HepG2 (cell line): ENCODE data around the gene DELE1. TPM values are rescaled to one million over a fixed set of nuclear protein-coding genes. Genes with fewer than 3 reads are reported as not detected.

Experiments
- ATAC-seq: fragments of 200-7000 bp; cut with Tn5 transposase; 3 replicates; pipeline ENCODE4 v1.9.1; 2020; ENCODE audit warnings: mild to moderate bottlenecking, moderate library complexity
- BruUV-seq: library from RNA; stranded (reverse); fragments of 400-500 nt; replicated peaks from 2 replicates; lab custom pipeline; 2021; lab: Mats Ljungman, UMichigan
- CTCF ChIA-PET: fragments of 300-600 bp; formaldehyde crosslinking; extraction: SDS; loops from one replicate; lab custom pipeline; 2021; ENCODE audit warnings: low total read pairs, inconsistent platforms, low intra/inter-chr PET ratio; lab: Yijun Ruan, JAX
- POLR2A ChIA-PET: fragments of 350-600 bp; sonication (Branson Sonifier 250); formaldehyde crosslinking; loops from one replicate; lab custom pipeline; 2020; ENCODE audit warnings: antibody characterized with exemption, inconsistent platforms; lab: Yijun Ruan, JAX
- DNase-seq: peaks from one replicate; pipeline ENCODE4 v3.0.0-alpha.2; 2015; ENCODE audit warnings: low spot score
- FAIRE-seq: peaks from 3 replicates; lab custom pipeline; 2011; peaks lifted over from hg19 to GRCh38; lab: Jason Lieb, UNC
- H2AFZ ChIP-seq: one replicate; pipeline ENCODE4 v1.6.1; 2011; ENCODE audit warnings: low read length, inconsistent platforms
- H3K27ac ChIP-seq: fragments of 300-600 bp; 3 replicates; pipeline ENCODE4 v1.8.0; 2011; ENCODE audit warnings: mixed run types, mild to moderate bottlenecking, mixed read lengths, low read length, inconsistent platforms; ENCODE audit not compliant: insufficient read depth; ENCODE audit errors: extremely low read length
- H3K27me3 ChIP-seq, 2 experiments: fragments of 200-600 bp in 1 of 2; 2 replicates in 1 of 2; 3 replicates in 1 of 2; pipeline versions ENCODE4 v1.6.0 to v1.8.0; 2011; ENCODE audit warnings: low read length in 2 of 2, mild to moderate bottlenecking in 2 of 2, moderate library complexity in 2 of 2, inconsistent platforms in 1 of 2; ENCODE audit not compliant: insufficient read depth in 2 of 2, control insufficient read depth in 1 of 2
- H3K36me3 ChIP-seq, 2 experiments: fragments of 200-600 bp in 1 of 2; replicated peaks in 1 of 2; 2 replicates in 1 of 2; 3 replicates in 1 of 2; pipeline versions ENCODE4 v1.5.1 to v1.8.0; 2011; ENCODE audit warnings: low read length in 2 of 2, inconsistent platforms in 1 of 2; ENCODE audit not compliant: insufficient read depth in 2 of 2, control insufficient read depth in 1 of 2
- H3K4me1 ChIP-seq: 2 replicates; pipeline ENCODE4 v1.5.1; 2012; ENCODE audit warnings: low read length, inconsistent platforms; ENCODE audit not compliant: insufficient read depth
- H3K4me2 ChIP-seq: 2 replicates; pipeline ENCODE4 v1.6.0; 2011; ENCODE audit warnings: low read depth, low read length, inconsistent platforms
- H3K4me3 ChIP-seq, 3 experiments: fragments of 200-600 bp in 1 of 3; sonication (generic), shearing (Covaris generic) in 1 of 3; replicated peaks in 1 of 3; 2 replicates each; pipeline ENCODE4 v1.5.1; 2011 to 2016; ENCODE audit warnings: low read length in 3 of 3, inconsistent platforms in 2 of 3, low read depth in 2 of 3, mild to moderate bottlenecking in 2 of 3, control low read depth in 1 of 3, mixed read lengths in 1 of 3; ENCODE audit not compliant: insufficient read depth in 1 of 3
- H3K79me2 ChIP-seq: one replicate; pipeline ENCODE4 v1.6.1; 2011; ENCODE audit warnings: low read length, inconsistent platforms; ENCODE audit not compliant: insufficient read depth
- H3K9ac ChIP-seq: 2 replicates; pipeline ENCODE4 v1.6.0; 2011; ENCODE audit warnings: mild to moderate bottlenecking, low read depth, low read length, inconsistent platforms; ENCODE audit not compliant: insufficient read depth
- H3K9me3 ChIP-seq: 2 replicates; pipeline ENCODE4 v1.5.1; 2012; ENCODE audit warnings: mild to moderate bottlenecking, low read length
- H4K20me1 ChIP-seq: 2 replicates; pipeline ENCODE4 v1.6.0; 2011; ENCODE audit warnings: inconsistent platforms, mild to moderate bottlenecking, low read length, moderate library complexity; ENCODE audit not compliant: insufficient read depth
- KDM6A ChIP-seq: IDR thresholded peaks from 2 replicates; pipeline ENCODE4 v1.6.1; 2016; ENCODE audit warnings: low read depth
- PPARG ChIP-seq: conservative IDR thresholded peaks from 2 replicates; pipeline ENCODE4 v1.6.1; 2016; ENCODE audit warnings: missing biosample characterization, missing genetic modification reagents
- RFXANK ChIP-seq: IDR thresholded peaks from 2 replicates; pipeline ENCODE4 v1.6.1; 2016
- YEATS4 ChIP-seq: sonication (generic); formaldehyde crosslinking; IDR thresholded peaks from 2 replicates; pipeline ENCODE4 v1.4.0; 2020; ENCODE audit warnings: missing genetic modification reagents, borderline replicate concordance
- ZFP82 ChIP-seq: sonication (generic); formaldehyde crosslinking; IDR thresholded peaks from 2 replicates; pipeline ENCODE4 v1.5.1; 2020; ENCODE audit warnings: mild to moderate bottlenecking, missing genetic modification reagents, borderline replicate concordance
- ZNF704 ChIP-seq: sonication (generic); formaldehyde crosslinking; IDR thresholded peaks from 2 replicates; pipeline ENCODE4 v1.8.1; 2023; ENCODE audit warnings: mild to moderate bottlenecking, inconsistent platforms, moderate library complexity, missing genetic modification reagents, borderline replicate concordance
- ZNF800 ChIP-seq: sonication (generic); formaldehyde crosslinking; IDR thresholded peaks from 2 replicates; pipeline ENCODE4 v1.4.0; 2020; ENCODE audit warnings: missing genetic modification reagents
- WGBS: methylation state at CpG from one replicate; pipeline ENCODE4 v1.1.6; 2017; ENCODE audit warnings: low lambda C conversion rate; 5-methylcytosine and 5-hydroxymethylcytosine counted together
- in situ Hi-C: cut with HindIII; loops from 2 replicates; pipeline ENCODE4 v1.10.0; 2017; ENCODE audit warnings: low pct_unique_long_range_greater_than_20kb; ENCODE audit not compliant: extremely low pct_ligation_motif_present
- intact Hi-C: fragments of 100-400 bp; cut with micrococcal nuclease; formaldehyde crosslinking; loops from one replicate; pipeline ENCODE4 v1.10.0; 2022; ENCODE audit not compliant: unreplicated experiment
- polyA plus RNA-seq, 8 experiments: library from polyadenylated mRNA; depleted of rRNA in 3 of 8; stranded (reverse) in 7 of 8; unstranded in 1 of 8; fragments of >200 nt; fragmentation: Illumina TruSeq in 4 of 8; extraction: Trizol in 4 of 8; gene quantifications; 2 replicates each; pipeline versions ENCODE4 v1.2.1 to v1.2.3, GENCODE V29; 2011 to 2016; ENCODE audit warnings: low read depth in 4 of 8, missing spikeins in 1 of 8, mixed read lengths in 1 of 8; ENCODE audit not compliant: insufficient read depth in 1 of 8
- total RNA-seq, 5 experiments: library from RNA; depleted of rRNA; stranded (reverse); fragments of >200 nt; fragmentation: Illumina TruSeq; extraction: Trizol; gene quantifications; 2 replicates each; pipeline ENCODE4 v1.2.3, GENCODE V29; 2016; ENCODE audit warnings: low read depth in 1 of 5

The DELE1 gene
- total and polyA plus RNA-seq, 2 of the 13 experiments (the other 11 are each of a cell fraction or from before 2014, with no cell fraction given), result 57.5 to 90.3 TPM

DNA sequence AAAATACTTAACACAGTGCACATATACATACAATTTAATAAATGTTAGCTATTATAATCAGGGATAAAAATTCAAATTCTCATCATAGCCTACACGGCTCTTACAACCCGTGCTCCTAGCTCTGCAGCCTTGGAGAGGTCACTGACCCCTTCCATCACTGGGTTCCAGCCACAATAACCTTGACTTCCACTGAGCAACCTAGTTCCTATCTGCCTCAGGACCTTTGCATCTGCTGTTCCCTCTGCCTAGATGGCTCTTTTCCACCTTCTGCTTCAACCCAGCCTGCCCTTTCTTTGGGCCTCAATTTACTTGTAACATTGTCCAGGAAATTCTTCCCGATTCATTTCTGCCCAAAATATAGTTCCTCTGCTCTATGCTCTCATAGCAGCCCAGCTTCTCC lies 8.9 kb upstream of the DELE1 start:
- H3K4me1 ChIP-seq, result peaks cover 23% of the 10 kb centered on the region
- H4K20me1 ChIP-seq, result no peaks in the 10 kb centered on the region
- peaks cover 0 to 32% of the 10 kb centered on the region in 2 experiments; a peak in 3 of 5 replicates for H3K27me3 ChIP-seq
- intact Hi-C loops, result loop anchor here (2.0 kb wide), 1 partner anchor 46 kb away; no protein-coding TSS in a partner anchor
- ATAC-seq (no peak), DNase-seq (no peak), FAIRE-seq (no peak)
- H2AFZ ChIP-seq, result no peak overlapping the region
- no TSS peak for BruUV-seq
- 12% methylated on average over 3 of the region's 3 CpGs for WGBS
- TF ChIP-seq KDM6A, result no peak
- no peak for TF ChIP-seq PPARG (CRISPR knock-in tag)
- no peak for TF ChIP-seq ZNF704 (CRISPR knock-in tag)
- no peak for TF ChIP-seq RFXANK (CRISPR knock-in tag)
- TF ChIP-seq ZFP82, result no peak
- no peak for TF ChIP-seq YEATS4 (CRISPR knock-in tag)
- TF ChIP-seq ZNF800, result no peak
- no peak overlapping the region for H3K27ac ChIP-seq
- no peaks in the 10 kb centered on the region for H3K36me3 ChIP-seq
- H3K4me3 ChIP-seq, result peak overlapping the region in 1 of 3 experiments; percentile 66; a peak in 3 of 6 replicates
- H3K9me3 ChIP-seq, result no peaks in the 10 kb centered on the region
- H3K9ac ChIP-seq, result no peak overlapping the region
- H3K79me2 ChIP-seq, result no peaks in the 10 kb centered on the region
- H3K4me2 ChIP-seq, result peak overlapping the region; percentile 75; the same call in 1 of the 2 replicates
- in situ Hi-C loops, result no loop called here
- CTCF ChIA-PET, result no interaction called here
- POLR2A ChIA-PET, result interaction anchor here (3.9 kb wide), 1 partner anchor 9 kb away, joined by 22 read pairs; the partner anchor contains the start of gene DELE1
